ENCODE results near the gene LRRC61.

LRRC61 gene

GRCh38 chr7:150365673-150366398, 42.7 kb downstream of the LRRC61 start:
- no peak for DNase-seq (ENCODE audit: extremely low read depth, low read depth)
- TF ChIP-seq CTCF (IDR thresholded peaks at IDR 0.05; ENCODE audit: low read depth, low read length, missing control alignments): no peak
- H3K4me3 ChIP-seq (replicated peaks; ENCODE audit: low read depth, low read length): no peak overlapping the region

- peak overlapping the region; percentile 81 for H3K4me3 ChIP-seq (replicated peaks; ENCODE audit: low read depth, low read length)
- DNase-seq (ENCODE audit: extremely low read depth, low read depth): no peak
- TF ChIP-seq CTCF (IDR thresholded peaks at IDR 0.05; ENCODE audit: low read depth, low read length, missing control alignments): no peak
Measured at GRCh38 chr7:150367677-150368095, 44.5 kb downstream of the LRRC61 start.

GRCh38 chr7:150368096-150368883, 45.1 kb downstream of the LRRC61 start, which contains the start of gene REPIN1:
TSS of gene REPIN1 (plus strand) at chr7:150368822. CDS start at chr7:150369712, 890 bp downstream.
- H3K4me3 ChIP-seq (replicated peaks; ENCODE audit: low read depth, low read length): peak within 1 kb of the TSS; percentile 81
- TF ChIP-seq CTCF (IDR thresholded peaks at IDR 0.05; ENCODE audit: low read depth, low read length, missing control alignments): no peak
- no peak for DNase-seq (ENCODE audit: extremely low read depth, low read depth)

- DNase-seq (ENCODE audit: extremely low read depth, low read depth): no peak
- TF ChIP-seq CTCF (IDR thresholded peaks at IDR 0.05; ENCODE audit: low read depth, low read length, missing control alignments): no peak
- H3K4me3 ChIP-seq (replicated peaks; ENCODE audit: low read depth, low read length): peak overlapping the region; percentile 81
Measured at GRCh38 chr7:150368884-150369747, 46.0 kb downstream of the LRRC61 start.

GRCh38 chr7:150369748-150370501, 46.8 kb downstream of the LRRC61 start:
- no peak for DNase-seq (ENCODE audit: extremely low read depth, low read depth)
- H3K4me3 ChIP-seq (replicated peaks; ENCODE audit: low read depth, low read length): peak overlapping the region; percentile 81
- no peak for TF ChIP-seq CTCF (IDR thresholded peaks at IDR 0.05; ENCODE audit: low read depth, low read length, missing control alignments)

GRCh38 chr7:150370612-150371071, 47.5 kb downstream of the LRRC61 start:
- TF ChIP-seq CTCF (IDR thresholded peaks at IDR 0.05; ENCODE audit: low read depth, low read length, missing control alignments): no peak
- no peak for DNase-seq (ENCODE audit: extremely low read depth, low read depth)
- H3K4me3 ChIP-seq (replicated peaks; ENCODE audit: low read depth, low read length): peak overlapping the region; percentile 81

All from HFF-Myc (cell line).